H9 (cell line): ENCODE results near the gene SP6. TPM values are rescaled to one million over a fixed set of nuclear protein-coding genes. Genes with fewer than 3 reads are reported as not detected.

Experiments
- DNase-seq: peaks from one replicate; pipeline ENCODE4 v3.0.0-alpha.2; 2017
- H2AFZ ChIP-seq: one replicate; pipeline ENCODE4 v1.6.1; 2013; ENCODE audit warnings: mild to moderate bottlenecking, low read length, control low read depth, moderate library complexity
- H2AK5ac ChIP-seq: 2 replicates; pipeline ENCODE4 v1.6.1; 2013; ENCODE audit warnings: low read length, control low read depth, mixed read lengths; ENCODE audit not compliant: insufficient read length
- H2BK120ac ChIP-seq: one replicate; pipeline ENCODE4 v1.6.1; 2013; ENCODE audit warnings: low read depth, mild to moderate bottlenecking, low read length, control low read depth, inconsistent platforms; ENCODE audit not compliant: poor library complexity, severe bottlenecking
- H2BK12ac ChIP-seq: 2 replicates; pipeline ENCODE4 v1.6.1; 2013; ENCODE audit warnings: low read length, control low read depth, mixed read lengths, low read depth; ENCODE audit not compliant: insufficient read length
- H2BK15ac ChIP-seq: 2 replicates; pipeline ENCODE4 v1.6.1; 2013; ENCODE audit warnings: low read depth, low read length, control low read depth
- H2BK20ac ChIP-seq: one replicate; pipeline ENCODE4 v1.6.1; 2013; ENCODE audit warnings: low read depth, mild to moderate bottlenecking, low read length, control low read depth, inconsistent platforms; ENCODE audit not compliant: poor library complexity, severe bottlenecking
- H2BK5ac ChIP-seq: 2 replicates; pipeline ENCODE4 v1.6.1; 2013; ENCODE audit warnings: low read length, control low read depth, mixed read lengths; ENCODE audit not compliant: insufficient read length
- H3K14ac ChIP-seq: 2 replicates; pipeline ENCODE4 v1.6.1; 2013; ENCODE audit warnings: low read length, control low read depth; ENCODE audit not compliant: insufficient read depth
- H3K18ac ChIP-seq: 2 replicates; pipeline ENCODE4 v1.6.1; 2013; ENCODE audit warnings: low read depth, mild to moderate bottlenecking, mixed read lengths, low read length, control low read depth; ENCODE audit not compliant: insufficient read length
- H3K23ac ChIP-seq: 2 replicates; pipeline ENCODE4 v1.6.1; 2013; ENCODE audit warnings: low read length, control low read depth, mixed read lengths, low read depth; ENCODE audit not compliant: insufficient read length
- H3K23me2 ChIP-seq: 2 replicates; pipeline ENCODE4 v1.6.1; 2013; ENCODE audit warnings: low read depth, mild to moderate bottlenecking, mixed read lengths, low read length, control low read depth; ENCODE audit not compliant: insufficient read length, poor library complexity, severe bottlenecking
- H3K27ac ChIP-seq: 2 replicates; pipeline ENCODE4 v1.5.1; 2013; ENCODE audit warnings: low read length, control low read depth, mixed read lengths, low read depth; ENCODE audit not compliant: insufficient read length
- H3K27me3 ChIP-seq: 2 replicates; pipeline ENCODE4 v1.6.1; 2013; ENCODE audit warnings: low read length, control low read depth, inconsistent platforms; ENCODE audit not compliant: insufficient read depth
- H3K4ac ChIP-seq: 2 replicates; pipeline ENCODE4 v1.6.1; 2013; ENCODE audit warnings: low read depth, mild to moderate bottlenecking, control low read depth, inconsistent platforms, low read length, moderate library complexity
- H3K4me1 ChIP-seq: 2 replicates; pipeline ENCODE4 v1.6.1; 2013; ENCODE audit warnings: low read length, control low read depth, inconsistent platforms; ENCODE audit not compliant: insufficient read depth
- H3K4me2 ChIP-seq: 2 replicates; pipeline ENCODE4 v1.6.1; 2013; ENCODE audit warnings: low read length, control low read depth, mixed read lengths; ENCODE audit not compliant: insufficient read length, insufficient read depth
- H3K56ac ChIP-seq: 2 replicates; pipeline ENCODE4 v1.6.1; 2013; ENCODE audit warnings: low read depth, mild to moderate bottlenecking, mixed read lengths, low read length, control low read depth; ENCODE audit not compliant: insufficient read length
- H3K79me1 ChIP-seq: 2 replicates; pipeline ENCODE4 v1.6.1; 2013; ENCODE audit warnings: low read depth, mild to moderate bottlenecking, moderate library complexity, low read length, control low read depth, inconsistent platforms; ENCODE audit not compliant: insufficient read depth, poor library complexity, severe bottlenecking
- H3K79me2 ChIP-seq: 2 replicates; pipeline ENCODE4 v1.6.1; 2013; ENCODE audit warnings: low read length, control low read depth, inconsistent platforms; ENCODE audit not compliant: insufficient read depth
- H3K9ac ChIP-seq: 2 replicates; pipeline ENCODE4 v1.6.1; 2013; ENCODE audit warnings: low read length, control low read depth, mixed read lengths; ENCODE audit not compliant: insufficient read length; ENCODE audit errors: extremely low read depth
- H3K9me3 ChIP-seq: one replicate; pipeline ENCODE4 v1.6.1; 2013; ENCODE audit warnings: low read depth, low read length, inconsistent platforms; ENCODE audit not compliant: control insufficient read depth
- H3T11ph ChIP-seq: one replicate; pipeline ENCODE4 v1.6.1; 2013; ENCODE audit warnings: mild to moderate bottlenecking, low read length, control low read depth, inconsistent platforms
- H4K20me1 ChIP-seq: one replicate; pipeline ENCODE4 v1.6.1; 2013; ENCODE audit not compliant: control insufficient read depth, insufficient read length, insufficient read depth
- H4K5ac ChIP-seq: 2 replicates; pipeline ENCODE4 v1.6.1; 2013; ENCODE audit warnings: low read depth, mild to moderate bottlenecking, mixed read lengths, low read length, control low read depth; ENCODE audit not compliant: insufficient read length
- H4K8ac ChIP-seq: replicated peaks from 2 replicates; pipeline ENCODE4 v1.6.1; 2013; ENCODE audit warnings: low read length, control low read depth, mixed read lengths, low read depth; ENCODE audit not compliant: insufficient read length
- H4K91ac ChIP-seq: 2 replicates; pipeline ENCODE4 v1.6.1; 2013; ENCODE audit warnings: low read depth, mild to moderate bottlenecking, moderate library complexity, mixed read lengths, low read length, control low read depth; ENCODE audit not compliant: insufficient read length
- H3K27ac Mint-ChIP-seq, 3 experiments: 2 replicates in 2 of 3; 3 replicates in 1 of 3; pipeline ENCODE4 v1.8.0; 2020 to 2021; ENCODE audit warnings: mixed read lengths in 3 of 3, mild to moderate bottlenecking in 1 of 3, moderate library complexity in 1 of 3
- H3K27me3 Mint-ChIP-seq: 2 replicates; pipeline ENCODE4 v1.8.0; 2021; ENCODE audit warnings: low read depth, mild to moderate bottlenecking, moderate library complexity, mixed read lengths
- H3K36me3 Mint-ChIP-seq, 3 experiments: 2 replicates in 2 of 3; 3 replicates in 1 of 3; pipeline ENCODE4 v1.8.0; 2020 to 2021; ENCODE audit warnings: low read depth in 3 of 3, mixed read lengths in 3 of 3; ENCODE audit not compliant: insufficient read depth in 1 of 3
- H3K4me1 Mint-ChIP-seq, 2 experiments: 2 replicates each; pipeline ENCODE4 v1.8.0; 2020; ENCODE audit warnings: mixed read lengths in 2 of 2
- H3K4me3 Mint-ChIP-seq, 2 experiments: 2 replicates in 1 of 2; 3 replicates in 1 of 2; pipeline ENCODE4 v1.8.0; 2020 to 2021; ENCODE audit warnings: mild to moderate bottlenecking in 2 of 2, mixed read lengths in 2 of 2, moderate library complexity in 1 of 2
- H3K9me3 Mint-ChIP-seq, 2 experiments: 2 replicates in 1 of 2; 3 replicates in 1 of 2; pipeline ENCODE4 v1.8.0; 2020; ENCODE audit warnings: mild to moderate bottlenecking in 2 of 2, mixed read lengths in 2 of 2, moderate library complexity in 1 of 2
- CTCF ChIP-seq: fragments of 200-600 bp; sonication (generic); conservative IDR thresholded peaks from 3 replicates; pipeline ENCODE4 v1.8.0; 2021; ENCODE audit warnings: antibody characterized with exemption, mild to moderate bottlenecking
- WGBS: extraction: QIAGEN DNeasy Blood & Tissue Kit; methylation state at CpG from one replicate; pipeline ENCODE4 v1.1.7; 2013; ENCODE audit warnings: missing lambda C conversion rate, low lambda C conversion rate, mixed read lengths; ENCODE audit not compliant: insufficient read length; ENCODE audit errors: extremely low coverage; 5-methylcytosine and 5-hydroxymethylcytosine counted together
- total RNA-seq: library from RNA; stranded (reverse); gene quantifications from 2 replicates; pipeline ENCODE4 v1.2.1, GENCODE V29; 2021

SP6 gene
- total RNA-seq, 1 experiment from 2014 or later, result 0.90 TPM

DNA sequence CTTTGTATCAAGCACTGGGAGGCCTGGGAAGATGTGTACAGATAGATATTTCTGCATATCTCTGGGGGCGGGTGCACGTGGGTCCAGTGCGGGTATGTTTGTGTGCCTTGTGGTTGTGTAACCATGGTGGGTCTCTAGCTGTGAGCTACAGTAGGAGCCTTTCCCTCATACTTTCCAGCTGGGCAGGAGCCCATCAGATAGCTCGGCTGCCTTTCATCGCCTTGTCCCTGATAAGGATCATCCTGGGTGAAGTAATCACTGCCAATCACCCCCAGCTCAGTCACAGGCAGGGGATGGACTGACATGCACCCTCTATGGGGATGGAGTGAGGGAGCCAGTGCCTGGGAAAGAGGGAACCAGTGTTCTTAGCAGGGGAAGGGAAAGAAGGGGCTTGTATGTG is 6.7 kb downstream of the SP6 start:
- Histone ChIP-seq H4K8ac (no peak overlapping the region), H2BK5ac (no peak overlapping the region), H2BK120ac (no peak overlapping the region), H4K91ac (no peak overlapping the region), H3K23ac (no peak overlapping the region), H4K20me1 (no peaks in the 10 kb centered on the region), H3K79me2 (no peaks in the 10 kb centered on the region; the same call in 1 of the 2 replicates), H3K4me2 (no peak overlapping the region), H3T11ph (no peak overlapping the region), H2BK12ac (no peak overlapping the region), H3K79me1 (no peaks in the 10 kb centered on the region), H3K4me1 (no peaks in the 10 kb centered on the region; the same call in 1 of the 2 replicates), H2BK15ac (no peak overlapping the region), H3K18ac (no peak overlapping the region), H3K9me3 (no peaks in the 10 kb centered on the region), H3K23me2 (peaks cover 10% of the 10 kb centered on the region), H2AK5ac (no peak overlapping the region), H3K27me3 (peaks cover 30% of the 10 kb centered on the region), H3K9ac (no peak overlapping the region), H2AFZ (no peak overlapping the region), H3K27ac (no peak overlapping the region), H2BK20ac (no peak overlapping the region), H4K5ac (no peak overlapping the region), H3K14ac (no peak overlapping the region), H3K56ac (no peak overlapping the region), H3K4ac (no peak overlapping the region)
- H3K4me3 Mint-ChIP-seq, result no peak overlapping the region
- no peaks in the 10 kb centered on the region; a peak in 1 of 7 replicates for H3K36me3 Mint-ChIP-seq
- no peak for DNase-seq
- no peaks in the 10 kb centered on the region for H3K9me3 Mint-ChIP-seq
- no peak overlapping the region; a peak in 1 of 7 replicates for H3K27ac Mint-ChIP-seq
- H3K4me1 Mint-ChIP-seq, result peaks cover 34 to 53% of the 10 kb centered on the region in 2 experiments
- WGBS, result no CpG with 5 or more reads among the region's 5 CpGs
- TF ChIP-seq CTCF, result no peak
- H3K27me3 Mint-ChIP-seq, result peaks cover 56% of the 10 kb centered on the region
